ENCODE data around the gene FAM149A. TPM values are rescaled to one million over a fixed set of nuclear protein-coding genes. Genes with fewer than 3 reads are reported as not detected.

FAM149A gene

DNA sequence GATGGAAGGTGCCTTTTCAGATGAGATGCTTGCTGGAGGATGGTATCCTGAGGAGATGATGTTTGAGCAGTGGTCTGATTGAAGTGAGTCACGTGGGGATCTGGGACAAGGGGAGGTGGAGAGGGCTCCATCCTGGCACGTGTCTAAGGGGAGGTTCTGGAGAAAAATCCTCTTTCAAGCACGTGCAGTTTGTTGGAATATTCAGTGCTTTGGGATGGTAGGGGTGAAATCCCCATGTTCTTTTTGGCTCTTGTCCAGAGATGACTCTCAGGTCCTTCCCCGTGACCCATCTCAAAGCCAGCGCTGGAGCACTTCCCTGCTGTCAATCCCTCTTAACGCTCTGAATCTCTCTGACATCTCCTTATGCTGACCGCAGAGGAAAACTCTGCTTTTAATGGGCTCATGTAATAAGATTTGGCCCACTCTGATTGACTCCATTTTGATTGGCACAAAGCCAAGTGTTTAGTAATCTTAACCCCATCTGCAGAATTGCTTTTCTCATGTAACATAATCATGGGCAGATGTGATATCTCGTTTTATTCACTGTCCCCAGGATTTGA is 112.0 kb downstream of the FAM149A start:
- no peaks in the 10 kb centered on the region for H3K27me3 ChIP-seq (ENCODE audit: control insufficient read depth, insufficient read depth, low read length)
- H3K4me1 ChIP-seq (ENCODE audit: control insufficient read depth, insufficient read depth, low read length) = no peaks in the 10 kb centered on the region
- H3K9me3 ChIP-seq (replicated peaks; ENCODE audit: low read length) = no peaks in the 10 kb centered on the region
- no peak overlapping the region for H3K9ac ChIP-seq (ENCODE audit: low read depth, low read length)
- H3K4me2 ChIP-seq (ENCODE audit: low read length) = no peak overlapping the region
- H3K36me3 ChIP-seq (ENCODE audit: insufficient read depth, low read length) = no peaks in the 10 kb centered on the region
- no peak overlapping the region for H3K4me3 ChIP-seq (ENCODE audit: low read length)

DNA sequence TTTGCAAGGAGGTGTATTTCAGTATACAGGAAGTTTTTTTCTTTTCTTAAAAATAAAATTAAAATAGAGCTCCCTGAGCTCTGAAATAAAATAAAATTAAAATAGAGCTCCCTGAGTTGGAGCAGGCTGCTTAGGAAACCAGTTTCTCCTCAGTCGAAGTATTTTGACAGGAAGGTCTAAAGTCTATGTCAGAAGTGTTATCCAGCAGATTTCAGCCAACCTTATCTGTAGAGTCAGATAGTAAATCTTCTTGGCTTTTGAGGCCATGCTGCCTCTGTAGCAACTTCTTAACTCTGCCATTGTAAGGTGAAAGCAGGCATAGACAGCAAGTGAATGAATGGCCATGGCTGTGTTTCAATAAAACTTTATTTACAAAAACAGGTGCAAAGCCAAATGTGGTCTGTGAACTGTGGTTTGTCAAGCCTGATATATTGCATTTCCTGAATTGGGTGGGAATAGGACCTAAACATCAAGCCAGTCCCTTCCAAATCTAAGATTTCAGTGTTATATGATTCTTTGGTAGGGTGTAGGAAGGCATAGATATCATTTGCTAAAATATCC is 113.3 kb downstream of the FAM149A start:
- H3K4me2 ChIP-seq (ENCODE audit: low read length) = no peak overlapping the region
- H3K9ac ChIP-seq (ENCODE audit: low read depth, low read length) = no peak overlapping the region
- no peaks in the 10 kb centered on the region for H3K36me3 ChIP-seq (ENCODE audit: insufficient read depth, low read length)
- H3K4me3 ChIP-seq (ENCODE audit: low read length) = no peak overlapping the region
- no peaks in the 10 kb centered on the region for H3K9me3 ChIP-seq (replicated peaks; ENCODE audit: low read length)
- H3K4me1 ChIP-seq (ENCODE audit: control insufficient read depth, insufficient read depth, low read length) = no peaks in the 10 kb centered on the region
- no peaks in the 10 kb centered on the region for H3K27me3 ChIP-seq (ENCODE audit: control insufficient read depth, insufficient read depth, low read length)

DNA sequence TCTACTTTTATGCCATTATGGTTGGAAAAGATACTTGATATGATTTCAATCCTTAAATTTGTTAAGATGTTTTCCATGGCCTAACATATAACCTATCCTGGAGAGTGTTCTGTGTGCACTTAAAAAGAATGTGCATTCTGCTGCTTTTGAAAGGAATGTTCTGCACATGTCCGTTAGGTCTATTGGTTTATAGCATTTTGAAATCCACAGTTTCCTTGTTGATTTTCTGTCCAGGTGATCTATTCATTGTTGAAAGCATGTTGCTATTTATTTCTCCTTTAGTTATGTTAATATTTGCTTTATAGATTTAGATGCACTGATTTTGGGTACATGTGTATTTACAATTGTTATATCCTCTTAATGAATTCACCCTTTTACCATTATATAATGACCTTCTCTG is 117.1 kb downstream of the FAM149A start:
- H3K4me1 ChIP-seq (ENCODE audit: control insufficient read depth, insufficient read depth, low read length) = no peaks in the 10 kb centered on the region
- no peak overlapping the region for H3K4me3 ChIP-seq (ENCODE audit: low read length)
- H3K36me3 ChIP-seq (ENCODE audit: insufficient read depth, low read length) = no peaks in the 10 kb centered on the region

More for the DNA sequence above, 117.1 kb downstream of the FAM149A start:
- no peaks in the 10 kb centered on the region for H3K27me3 ChIP-seq (ENCODE audit: control insufficient read depth, insufficient read depth, low read length)
- no peaks in the 10 kb centered on the region for H3K9me3 ChIP-seq (replicated peaks; ENCODE audit: low read length)
- H3K4me2 ChIP-seq (ENCODE audit: low read length) = no peak overlapping the region
- H3K9ac ChIP-seq (ENCODE audit: low read depth, low read length) = no peak overlapping the region

Small RNAs within 50 kb of the gene (small RNA-seq; reads per million reads assigned to genes)
- not detected for gene RF00322
